ENCODE data around the gene PSG6. TPM values are rescaled to one million over a fixed set of nuclear protein-coding genes. Genes with fewer than 3 reads are reported as not detected.
"Not testable (repeated sequence)": the region's sequence is repeated elsewhere in the genome, so short reads cannot be mapped to it uniquely, and the experiment has no call there.

The PSG6 gene
- total RNA-seq = not detected in 2 replicates

DNA sequence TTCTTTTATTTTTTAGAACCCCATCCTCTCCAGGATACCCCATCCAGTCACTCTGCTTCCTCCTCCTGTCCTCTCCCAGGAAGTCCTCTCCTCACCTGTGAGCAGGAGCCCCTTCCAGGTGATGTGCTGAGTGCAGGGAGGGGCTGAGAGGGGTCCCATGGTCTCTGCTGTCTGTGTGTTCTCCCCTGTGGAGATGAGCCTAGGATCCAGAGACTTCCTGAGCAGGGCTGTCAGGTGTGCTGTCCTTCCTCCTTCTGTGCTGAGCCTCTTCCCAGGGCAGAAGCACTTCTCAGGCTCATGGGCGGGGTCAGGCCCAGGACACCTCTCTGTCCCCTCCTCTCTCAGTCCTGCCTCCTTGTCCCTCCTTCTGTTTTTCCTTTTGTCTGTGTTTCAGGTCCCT lies at the start of gene PSG6:
TSS of gene PSG6 (minus strand) at position 261 of the 400 bp plus-strand sequence. CDS start at position 159, 102 bp downstream.
- not testable (repeated sequence) for DNase-seq (ENCODE audit: low read depth)

DNA sequence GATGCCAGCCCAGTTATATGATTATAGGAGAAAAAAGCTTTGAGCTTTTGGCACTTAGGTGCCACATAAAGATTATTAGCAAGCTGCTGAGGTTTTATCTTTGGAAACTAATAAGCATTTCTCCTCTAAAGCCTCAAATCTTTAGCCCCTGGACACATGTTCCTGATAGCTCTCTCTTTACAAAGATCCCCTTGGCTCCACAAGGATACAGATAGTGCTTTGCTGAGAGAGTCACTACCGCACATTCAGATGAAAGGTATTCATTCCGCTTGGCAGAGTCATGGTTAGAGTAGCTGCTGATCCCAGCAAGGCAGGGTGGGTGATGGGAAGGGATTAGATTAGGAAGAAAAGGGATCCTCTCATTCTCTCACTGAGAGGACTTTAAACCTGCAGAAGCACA lies 47.5 kb upstream of the PSG6 start:
- DNase-seq (ENCODE audit: low read depth) = no peak

DNA sequence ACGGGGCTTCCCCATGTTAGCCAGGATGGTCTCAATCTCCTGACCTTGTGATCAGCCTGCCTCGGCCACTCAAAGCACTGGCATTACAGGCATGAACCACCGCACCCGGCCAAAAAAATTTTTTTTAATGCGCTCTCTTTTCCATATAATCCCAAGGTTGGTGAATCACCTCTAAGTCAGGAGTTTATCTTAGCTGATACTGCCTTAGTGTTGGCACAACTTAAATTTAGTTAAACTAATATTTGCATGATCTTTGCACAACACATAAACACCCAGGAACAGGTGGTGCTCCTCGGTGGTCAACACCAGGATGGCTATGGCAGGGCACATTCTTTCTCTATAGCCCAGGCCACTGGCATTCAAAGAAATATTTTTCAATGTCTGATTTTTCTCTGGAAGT lies 43.4 kb upstream of the PSG6 start:
- no peak for DNase-seq (ENCODE audit: low read depth)

DNA sequence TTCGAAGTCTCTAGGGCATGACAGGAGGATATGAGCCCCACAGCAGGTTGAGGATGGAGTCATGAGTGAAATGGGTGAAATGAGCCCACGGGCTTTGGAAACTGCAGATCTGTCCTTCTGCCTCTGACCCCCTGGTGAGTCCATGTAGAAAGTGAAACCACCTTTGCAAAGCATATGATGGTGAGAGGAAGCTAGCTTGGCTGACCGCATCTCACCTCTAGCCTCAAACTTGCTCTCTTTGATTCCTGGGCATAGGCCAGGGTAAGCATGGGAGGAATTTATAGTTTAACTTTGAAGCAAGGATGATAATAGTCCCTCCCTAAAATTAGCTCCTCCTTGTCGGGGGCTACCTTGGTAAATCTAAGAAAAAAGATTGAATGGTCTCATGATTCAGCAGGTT lies 34.4 kb upstream of the PSG6 start:
- peak; percentile 6 for DNase-seq (ENCODE audit: low read depth)

- not testable (repeated sequence) for DNase-seq (ENCODE audit: low read depth)
Observed at GRCh38 chr19:42951476-42951875, 33.8 kb upstream of the PSG6 start.

- DNase-seq (ENCODE audit: low read depth) = peak; percentile 23
Observed at GRCh38 chr19:42942187-42942789, 24.6 kb upstream of the PSG6 start.

- DNase-seq (ENCODE audit: low read depth) = not testable (repeated sequence)
Observed at GRCh38 chr19:42937107-42937506, 19.4 kb upstream of the PSG6 start, which contains the start of gene PSG7. Gene PSG7, minus strand, starts transcription at chr19:42937207. Its CDS starts 131 bp downstream, at chr19:42937076.

GRCh38 chr19:42934726-42935125 lies 17.0 kb upstream of the PSG6 start:
- DNase-seq (ENCODE audit: low read depth) = not testable (repeated sequence)

GRCh38 chr19:42934183-42934582 lies 16.5 kb upstream of the PSG6 start:
- peak; percentile 68 for DNase-seq (ENCODE audit: low read depth)

- DNase-seq (ENCODE audit: low read depth) = not testable (repeated sequence)
Observed at GRCh38 chr19:42933412-42933811, 15.7 kb upstream of the PSG6 start.

DNA sequence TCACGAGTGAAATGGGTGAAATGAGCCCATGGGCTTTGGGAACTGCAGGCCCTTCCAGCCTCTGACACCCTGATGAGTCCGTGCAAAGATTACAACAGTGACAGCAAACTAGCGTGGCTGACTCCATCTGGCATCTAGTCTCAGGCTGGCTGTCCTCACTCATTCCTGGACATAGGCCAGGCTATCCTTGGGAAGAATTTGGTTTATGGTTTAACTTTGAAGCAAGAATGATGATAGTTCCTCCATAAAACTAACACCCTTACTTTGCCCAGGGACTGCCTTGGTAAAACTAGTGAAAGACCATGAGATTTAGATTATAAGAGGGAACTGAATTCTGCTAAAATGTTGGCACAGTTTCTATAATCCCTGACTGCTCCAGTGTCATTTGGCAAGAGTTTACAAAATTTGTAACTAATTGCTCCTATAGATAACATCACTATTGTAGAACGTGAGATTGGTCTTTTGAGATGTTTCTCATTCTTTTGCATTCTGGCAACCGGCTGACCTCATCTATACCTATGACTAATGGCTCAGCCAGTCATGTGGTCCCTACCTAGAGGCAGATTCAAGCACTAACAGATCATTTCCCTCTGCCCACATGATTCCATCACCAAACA lies 14.9 kb upstream of the PSG6 start:
- DNase-seq (ENCODE audit: low read depth) = peak; percentile 87

DNA sequence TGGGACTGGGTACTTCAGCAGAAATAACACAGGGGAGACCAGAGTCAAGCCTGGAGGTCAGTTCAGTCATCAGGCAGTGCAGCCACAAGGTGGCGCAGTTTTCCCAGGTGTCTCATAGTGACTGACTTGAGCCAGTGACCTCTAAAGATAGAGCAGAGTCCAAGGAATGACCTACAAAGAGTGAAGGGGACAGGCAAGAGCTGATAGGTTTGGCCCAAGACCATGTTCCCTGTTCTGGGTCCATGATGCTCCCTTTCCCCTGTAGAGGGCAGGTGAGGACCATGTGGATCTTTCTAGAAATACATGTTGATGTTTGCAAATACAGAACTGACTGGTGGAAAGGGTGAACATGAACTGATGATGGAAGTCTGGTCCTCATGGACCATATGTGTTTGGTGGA lies 12.5 kb upstream of the PSG6 start:
- peak; percentile 26 for DNase-seq (ENCODE audit: low read depth)

DNA sequence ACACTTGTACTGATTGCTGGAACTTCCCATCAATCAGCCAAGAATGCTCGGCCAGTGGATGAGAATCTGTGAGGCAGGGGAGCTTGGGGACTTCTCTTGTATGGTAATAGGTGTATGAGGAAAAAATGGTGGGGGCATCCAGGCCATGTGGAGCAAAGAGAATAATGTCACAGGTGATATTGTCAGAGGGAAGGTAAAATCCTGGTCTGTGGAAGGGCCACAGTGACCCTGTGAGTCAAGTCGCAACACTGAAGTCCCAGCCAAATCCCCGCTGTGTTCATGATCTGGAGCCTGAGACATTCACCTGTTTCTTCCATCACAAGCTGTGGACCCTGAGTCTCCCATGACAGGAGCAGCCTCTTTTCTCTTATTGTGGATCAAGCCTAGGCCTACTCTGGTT lies 11.2 kb upstream of the PSG6 start:
- no peak for DNase-seq (ENCODE audit: low read depth)

- DNase-seq (ENCODE audit: low read depth) = no peak
Observed at GRCh38 chr19:42926781-42927180, 9.1 kb upstream of the PSG6 start.

DNA sequence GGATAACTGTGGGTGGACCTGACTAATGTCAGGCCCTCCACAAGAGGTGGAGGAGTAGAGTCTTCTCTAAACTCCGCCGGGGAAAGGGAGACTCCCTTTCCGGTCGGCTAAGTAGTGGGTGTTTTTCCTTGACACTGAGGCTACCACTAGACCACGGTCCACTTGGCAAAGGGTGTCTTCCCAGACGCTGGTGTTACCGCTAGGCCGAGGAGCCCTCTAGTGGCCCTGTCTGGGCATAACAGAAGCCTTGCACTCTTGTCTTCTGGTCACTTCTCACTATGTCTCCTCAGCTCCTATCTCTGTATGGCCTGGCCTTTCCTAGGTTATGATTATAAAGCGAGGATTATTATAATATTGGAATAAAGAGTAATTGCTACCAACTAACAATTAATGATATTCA lies 5.4 kb upstream of the PSG6 start:
- peak; percentile 28 for DNase-seq (ENCODE audit: low read depth)

DNA sequence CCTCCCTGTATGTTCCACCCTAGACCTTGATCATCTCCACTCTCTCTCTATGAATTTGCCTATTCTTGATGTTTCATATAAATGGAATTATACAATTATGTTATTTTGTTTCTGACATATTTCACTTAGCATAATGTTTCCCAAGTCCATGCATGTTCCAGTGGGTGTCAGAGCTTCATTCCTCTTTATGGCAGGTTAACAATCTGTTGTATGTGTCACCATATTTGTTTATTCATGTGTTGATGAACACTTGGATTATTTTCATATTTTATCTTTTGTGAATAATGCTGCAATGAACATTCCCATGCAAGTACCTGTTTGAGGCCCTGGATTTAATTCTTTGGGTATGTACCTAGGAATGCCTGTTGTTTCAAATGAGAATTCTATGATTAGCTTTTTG lies 3.3 kb upstream of the PSG6 start:
- DNase-seq (ENCODE audit: low read depth) = not testable (repeated sequence)

DNA sequence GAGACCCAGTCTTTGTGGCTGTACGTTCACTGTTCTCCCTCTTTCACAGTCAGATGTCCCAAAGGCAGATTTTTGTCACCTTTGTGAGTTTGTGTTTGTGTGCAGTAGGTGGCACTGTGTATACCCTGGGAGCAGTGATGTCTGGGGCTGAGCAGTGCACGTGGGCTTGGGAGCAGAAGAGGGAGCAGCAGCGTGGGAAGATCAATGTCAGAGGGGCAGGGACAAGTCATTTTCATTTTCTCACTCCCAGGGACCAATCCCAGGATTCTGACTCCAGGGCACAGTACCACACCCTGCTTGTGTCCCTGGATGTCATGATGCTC lies 2.0 kb upstream of the PSG6 start:
- DNase-seq (ENCODE audit: low read depth) = no peak

DNA sequence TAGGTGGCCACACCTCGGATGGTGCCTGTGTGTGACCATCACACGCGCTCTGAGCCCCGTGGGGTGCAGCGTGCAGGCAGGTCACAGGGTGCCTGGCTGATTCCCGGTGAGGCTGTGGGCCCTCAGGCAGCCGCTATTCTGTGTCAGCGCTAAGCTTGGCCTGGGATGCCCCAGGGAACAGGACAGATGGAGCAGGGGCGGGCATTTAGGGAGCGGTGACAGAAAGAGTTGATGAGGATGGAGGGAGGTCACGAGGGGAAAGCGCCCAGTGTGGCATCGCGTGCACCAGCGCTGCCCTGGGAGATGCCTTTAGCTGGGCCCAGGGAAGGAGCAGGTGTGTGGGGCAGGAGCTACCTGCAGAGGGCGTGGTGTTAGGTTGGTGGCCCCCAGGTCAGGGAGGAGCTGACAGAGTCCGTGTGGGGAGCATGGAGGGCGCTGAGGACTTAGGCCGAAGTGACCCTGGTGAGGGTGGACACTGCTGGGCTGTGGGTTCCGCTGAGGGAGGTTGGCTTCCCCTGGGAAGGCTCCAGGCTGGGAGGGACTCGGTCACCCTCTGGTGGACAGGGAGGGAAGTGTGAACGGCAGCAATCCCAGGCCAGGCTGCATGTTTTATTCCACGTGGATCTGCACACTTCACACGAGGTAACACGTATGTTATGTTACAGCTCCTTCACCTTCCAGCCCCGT lies 1.5 kb upstream of the PSG6 start:
- DNase-seq (ENCODE audit: low read depth) = not testable (repeated sequence)

GRCh38 chr19:42918377-42919069 lies 829 bp upstream of the PSG6 start:
- DNase-seq (ENCODE audit: low read depth) = not testable (repeated sequence)

DNA sequence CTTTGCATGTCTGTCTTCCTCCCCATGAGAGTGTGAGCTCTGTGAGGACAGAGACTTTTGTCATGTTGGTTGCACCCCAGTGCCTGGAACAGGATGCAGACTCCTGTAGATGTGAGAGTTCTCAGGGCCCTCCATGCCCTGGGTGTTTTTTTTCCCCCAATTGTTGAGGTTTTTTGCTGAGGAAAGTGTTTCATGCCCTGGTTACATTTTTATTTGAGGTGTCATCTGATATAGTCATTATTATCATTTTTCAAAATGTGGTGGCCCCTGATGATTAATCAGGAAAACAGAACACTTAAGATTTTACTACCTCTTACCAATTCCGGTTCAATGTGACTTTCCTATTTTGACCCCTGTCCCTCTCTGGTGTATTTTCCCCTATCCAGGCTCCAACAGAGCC lies 763 bp downstream of the PSG6 start:
- DNase-seq (ENCODE audit: low read depth) = not testable (repeated sequence)

DNA sequence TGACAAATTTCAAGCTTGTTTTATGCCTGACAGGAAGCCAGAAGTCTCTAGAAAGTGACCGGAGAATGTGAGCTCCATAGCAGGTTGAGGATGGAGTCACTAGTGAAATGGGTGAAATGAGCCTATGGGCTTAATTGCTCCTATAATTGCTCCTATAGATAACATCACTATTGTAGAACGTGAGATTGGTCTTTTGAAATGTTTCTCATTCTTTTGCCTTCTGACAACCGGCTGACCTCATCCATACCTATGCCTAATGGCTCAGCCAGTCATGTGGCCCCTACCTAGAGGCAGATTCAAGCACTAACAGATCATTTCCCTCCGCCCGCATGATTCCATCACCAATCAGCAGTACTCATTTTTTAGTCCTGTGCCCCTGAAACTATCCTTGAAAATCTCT lies 4.2 kb downstream of the PSG6 start:
- DNase-seq (ENCODE audit: low read depth) = not testable (repeated sequence)

DNA sequence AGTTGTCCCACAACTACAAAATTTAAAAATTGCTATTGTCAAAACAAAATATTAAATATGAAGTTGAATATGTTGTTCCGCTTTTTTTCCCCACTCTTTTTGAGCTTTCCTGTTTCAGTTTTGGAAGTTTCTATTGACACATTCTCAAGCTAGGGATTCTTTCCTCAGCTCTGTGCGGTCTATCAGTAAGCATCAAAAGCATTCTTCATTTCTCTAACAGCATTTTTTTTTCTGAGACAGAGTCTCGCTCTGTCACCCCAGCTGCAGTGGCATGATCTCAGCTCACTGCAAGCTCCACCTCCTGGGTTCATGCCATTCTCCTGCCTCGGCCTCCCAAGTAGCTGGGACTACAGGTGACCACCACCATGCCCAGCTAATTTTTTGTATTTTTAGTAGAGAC lies 4.8 kb downstream of the PSG6 start:
- not testable (repeated sequence) for DNase-seq (ENCODE audit: low read depth)

GRCh38 chr19:42911731-42912130 lies 6.0 kb downstream of the PSG6 start:
- DNase-seq (ENCODE audit: low read depth) = not testable (repeated sequence)

Data from renal cortical epithelial cell (primary cell).